Measurements from ENCODE around the gene NUDT17. TPM values are rescaled to one million over a fixed set of nuclear protein-coding genes. Genes with fewer than 3 reads are reported as not detected.
"Not testable (repeated sequence)": the region's sequence is repeated elsewhere in the genome, so short reads cannot be mapped to it uniquely, and the experiment has no call there.

The NUDT17 gene
- total RNA-seq, 4 donors from 2014 or later = 0.95 to 2.2 (median 1.1) TPM; not detected in 1

DNA sequence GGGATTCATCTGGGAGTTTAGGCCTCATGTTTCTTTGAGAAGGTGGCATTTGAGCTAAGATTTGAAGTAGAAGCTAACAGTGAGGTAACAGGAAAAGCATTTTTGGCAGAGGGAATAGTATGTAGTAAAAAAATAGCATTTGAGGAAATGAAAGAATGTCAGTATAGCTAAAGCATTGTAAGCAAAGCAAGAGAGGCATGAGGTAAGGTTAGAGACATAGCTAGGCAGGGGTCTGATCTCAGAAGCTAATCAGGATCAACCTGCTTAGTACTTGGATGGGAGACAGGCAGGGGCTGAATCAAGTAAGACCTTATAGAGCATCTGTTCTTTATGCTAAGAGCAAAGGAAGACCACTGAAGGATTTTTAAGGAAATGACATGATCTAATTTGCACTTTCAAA lies 17.5 kb upstream of the NUDT17 start:
- peaks cover 0 to 54% (median 26%) of the 10 kb centered on the region in 4 donors for H3K36me3 ChIP-seq
- H3K4me3 ChIP-seq = no peak overlapping the region
- no peak for DNase-seq
- peaks cover 7 to 13% (median 12%) of the 10 kb centered on the region in 4 donors for H3K4me1 ChIP-seq
- in situ Hi-C loops (cut with MboI; ENCODE audit: low pct_ligation_motif_present in 1 of 4, low pct_unique_long_range_greater_than_20kb in 1 of 4, low sequenced_read_pairs in 3 of 4) = no loop called here
- no peaks in the 10 kb centered on the region for H3K9me3 ChIP-seq
- intact Hi-C loops (cut with DNase I; ENCODE audit: low total_unique reads) = no loop called here
- TF ChIP-seq EP300 (IDR thresholded peaks at IDR 0.05; ENCODE audit: low read depth) (no peak), POLR2AphosphoS5 (IDR thresholded peaks at IDR 0.05) (no peak), POLR2A (IDR thresholded peaks at IDR 0.05) (no peak)
- TF ChIP-seq, protein P1, sequence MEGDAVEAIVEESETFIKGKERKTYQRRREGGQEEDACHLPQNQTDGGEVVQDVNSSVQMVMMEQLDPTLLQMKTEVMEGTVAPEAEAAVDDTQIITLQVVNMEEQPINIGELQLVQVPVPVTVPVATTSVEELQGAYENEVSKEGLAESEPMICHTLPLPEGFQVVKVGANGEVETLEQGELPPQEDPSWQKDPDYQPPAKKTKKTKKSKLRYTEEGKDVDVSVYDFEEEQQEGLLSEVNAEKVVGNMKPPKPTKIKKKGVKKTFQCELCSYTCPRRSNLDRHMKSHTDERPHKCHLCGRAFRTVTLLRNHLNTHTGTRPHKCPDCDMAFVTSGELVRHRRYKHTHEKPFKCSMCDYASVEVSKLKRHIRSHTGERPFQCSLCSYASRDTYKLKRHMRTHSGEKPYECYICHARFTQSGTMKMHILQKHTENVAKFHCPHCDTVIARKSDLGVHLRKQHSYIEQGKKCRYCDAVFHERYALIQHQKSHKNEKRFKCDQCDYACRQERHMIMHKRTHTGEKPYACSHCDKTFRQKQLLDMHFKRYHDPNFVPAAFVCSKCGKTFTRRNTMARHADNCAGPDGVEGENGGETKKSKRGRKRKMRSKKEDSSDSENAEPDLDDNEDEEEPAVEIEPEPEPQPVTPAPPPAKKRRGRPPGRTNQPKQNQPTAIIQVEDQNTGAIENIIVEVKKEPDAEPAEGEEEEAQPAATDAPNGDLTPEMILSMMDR (IDR thresholded peaks at IDR 0.05) = no peak
- no peaks in the 10 kb centered on the region for H3K27me3 ChIP-seq
- H3K27ac ChIP-seq = no peak overlapping the region

GRCh38 chr1:145828367-145829026 lies 16.9 kb upstream of the NUDT17 start:
- DNase-seq = no peak
- Histone ChIP-seq H3K9me3 (no peaks in the 10 kb centered on the region), H3K27ac (no peak overlapping the region), H3K4me3 (no peak overlapping the region), H3K4me1 (peaks cover 7 to 13% (median 12%) of the 10 kb centered on the region in 4 donors), H3K36me3 (peaks cover 0 to 60% (median 28%) of the 10 kb centered on the region in 4 donors), H3K27me3 (no peaks in the 10 kb centered on the region)
- TF ChIP-seq, protein P1 (IDR thresholded peaks at IDR 0.05) = no peak
- TF ChIP-seq POLR2A (IDR thresholded peaks at IDR 0.05) (no peak), EP300 (IDR thresholded peaks at IDR 0.05; ENCODE audit: low read depth) (no peak), POLR2AphosphoS5 (IDR thresholded peaks at IDR 0.05) (no peak)
- intact Hi-C loops (cut with DNase I; ENCODE audit: low total_unique reads) = no loop called here
- in situ Hi-C loops (cut with MboI; ENCODE audit: low pct_ligation_motif_present in 1 of 4, low pct_unique_long_range_greater_than_20kb in 1 of 4, low sequenced_read_pairs in 3 of 4) = no loop called here

DNA sequence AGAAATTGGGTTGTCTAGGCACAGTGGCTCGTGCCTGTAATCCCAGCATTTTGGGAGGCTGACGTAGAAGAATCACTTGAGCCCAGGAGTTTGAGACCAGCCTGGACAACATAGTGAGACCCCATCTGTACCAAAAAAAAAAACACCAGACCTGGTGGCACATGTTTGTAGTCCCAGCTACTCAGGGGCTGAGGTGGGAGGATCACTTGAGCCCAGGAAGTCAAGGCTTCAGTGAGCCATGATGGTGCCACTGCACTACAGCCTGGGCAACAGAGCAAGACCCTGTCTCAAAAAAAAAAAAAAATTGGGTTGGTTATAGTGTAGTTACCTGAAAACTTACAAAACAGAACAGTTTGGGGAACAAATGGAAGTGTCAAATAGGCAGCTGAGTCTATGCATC lies 14.6 kb upstream of the NUDT17 start:
- peaks cover 0 to 74% (median 36%) of the 10 kb centered on the region in 4 donors for H3K36me3 ChIP-seq
- 100% methylated on average over 2 of the region's 2 CpGs; no CpG with 5 or more reads in 1 of the 2 donors for WGBS, 2 donors (ENCODE audit: low coverage in 1 of 2)
- H3K27ac ChIP-seq; DNase-seq; H3K9me3 ChIP-seq; H3K4me1 ChIP-seq; H3K4me3 ChIP-seq; H3K27me3 ChIP-seq; in situ Hi-C loops (cut with MboI; ENCODE audit: low pct_ligation_motif_present in 1 of 4, low pct_unique_long_range_greater_than_20kb in 1 of 4, low sequenced_read_pairs in 3 of 4); intact Hi-C loops (cut with DNase I; ENCODE audit: low total_unique reads): not testable (repeated sequence)

DNA sequence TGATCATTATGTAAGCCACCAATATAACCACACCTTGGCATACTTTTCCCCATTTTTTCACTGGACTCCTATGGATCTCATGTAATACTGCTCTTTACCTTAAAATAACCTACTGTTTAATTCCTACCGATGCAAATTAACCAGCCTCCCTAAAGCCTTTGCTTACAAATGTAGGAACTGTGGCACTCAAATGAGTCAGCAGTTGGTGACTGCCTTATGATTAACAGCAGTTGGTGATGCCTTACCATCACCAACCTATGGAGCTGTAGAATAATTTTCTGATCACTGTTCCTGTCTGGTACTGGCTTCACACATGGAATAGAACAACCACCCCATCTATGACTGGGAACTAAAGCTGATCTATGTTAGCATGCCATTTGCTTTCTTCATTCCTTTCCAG lies 7.8 kb upstream of the NUDT17 start:
- Histone ChIP-seq H3K27ac (no peak overlapping the region), H3K9me3 (no peaks in the 10 kb centered on the region), H3K4me1 (no peaks in the 10 kb centered on the region), H3K27me3 (no peaks in the 10 kb centered on the region), H3K4me3 (no peak overlapping the region), H3K36me3 (peaks cover 0 to 86% (median 40%) of the 10 kb centered on the region in 4 donors)
- in situ Hi-C loops (cut with MboI; ENCODE audit: low pct_ligation_motif_present in 1 of 4, low pct_unique_long_range_greater_than_20kb in 1 of 4, low sequenced_read_pairs in 3 of 4) = no loop called here
- no peak for DNase-seq
- intact Hi-C loops (cut with DNase I; ENCODE audit: low total_unique reads) = no loop called here
- WGBS, 2 donors (ENCODE audit: low coverage in 1 of 2) = 100% methylated on average over 1 of the region's 1 CpG; no CpG with 5 or more reads in 1 of the 2 donors
- TF ChIP-seq POLR2AphosphoS5 (IDR thresholded peaks at IDR 0.05) (no peak), EP300 (IDR thresholded peaks at IDR 0.05; ENCODE audit: low read depth) (no peak), POLR2A (IDR thresholded peaks at IDR 0.05) (no peak)
- TF ChIP-seq, protein P1 (IDR thresholded peaks at IDR 0.05) = no peak

DNA sequence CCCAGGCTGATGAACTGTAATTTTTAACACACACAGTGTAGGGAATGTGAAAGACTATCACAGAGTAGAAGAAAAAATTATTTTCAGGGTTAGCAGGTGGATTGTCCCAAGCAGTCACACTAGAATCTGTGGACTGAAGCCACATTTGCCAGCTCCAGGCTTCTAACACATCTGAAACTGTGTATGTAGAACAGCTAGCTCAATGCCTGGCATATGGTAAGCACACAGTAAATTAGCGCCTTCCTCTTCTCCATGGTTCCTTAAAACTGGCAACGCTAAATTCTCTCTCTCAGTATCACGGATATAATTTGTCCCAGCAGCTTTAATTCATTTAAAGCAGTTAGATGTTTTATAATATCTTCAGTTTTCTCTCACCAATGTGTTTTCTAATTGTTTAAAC lies 2.4 kb upstream of the NUDT17 start:
- WGBS, 2 donors (ENCODE audit: low coverage in 1 of 2) = 81 to 92% methylated on average over 3 of the region's 3 CpGs
- in situ Hi-C loops (cut with MboI; ENCODE audit: low pct_ligation_motif_present in 1 of 4, low pct_unique_long_range_greater_than_20kb in 1 of 4, low sequenced_read_pairs in 3 of 4) = loop anchor here in 1 of 4 donors (5.0 kb wide), 1 partner anchor 174 kb away; no protein-coding TSS in a partner anchor
- H3K36me3 ChIP-seq = peaks cover 0 to 47% (median 19%) of the 10 kb centered on the region in 4 donors
- H3K27me3 ChIP-seq = no peaks in the 10 kb centered on the region
- intact Hi-C loops (cut with DNase I; ENCODE audit: low total_unique reads) = loop anchor here (10.0 kb wide), 1 partner anchor 172 kb away; no protein-coding TSS in a partner anchor
- H3K4me1 ChIP-seq = peaks cover 0 to 17% (median 11%) of the 10 kb centered on the region in 4 donors
- no peak for DNase-seq
- TF ChIP-seq, protein P1 (IDR thresholded peaks at IDR 0.05) = no peak
- TF ChIP-seq POLR2AphosphoS5 (IDR thresholded peaks at IDR 0.05) (no peak), EP300 (IDR thresholded peaks at IDR 0.05; ENCODE audit: low read depth) (no peak), POLR2A (IDR thresholded peaks at IDR 0.05) (no peak)
- no peaks in the 10 kb centered on the region for H3K9me3 ChIP-seq
- H3K27ac ChIP-seq = no peak overlapping the region
- no peak overlapping the region for H3K4me3 ChIP-seq

Measured in transverse colon (tissue), 4 donors.